H7 (cell line): ENCODE results near the gene DHX38. TPM values are rescaled to one million over a fixed set of nuclear protein-coding genes. Genes with fewer than 3 reads are reported as not detected.
"Not testable (repeated sequence)": the region's sequence is repeated elsewhere in the genome, so short reads cannot be mapped to it uniquely, and the experiment has no call there.

Experiments used
- DNase-seq: peaks from one replicate; pipeline ENCODE4 v3.0.0; 2012
- H3K27me3 ChIP-seq: 2 replicates; pipeline ENCODE4 v1.6.0; 2011; ENCODE audit warnings: mild to moderate bottlenecking, low read length; ENCODE audit not compliant: control insufficient read depth, insufficient read depth
- H3K36me3 ChIP-seq: replicated peaks from 2 replicates; pipeline ENCODE4 v1.5.1; 2011; ENCODE audit warnings: low read length; ENCODE audit not compliant: control insufficient read depth, insufficient read depth
- H3K4me3 ChIP-seq: 2 replicates; pipeline ENCODE4 v1.5.1; 2011; ENCODE audit warnings: low read depth, mild to moderate bottlenecking, control low read depth, low read length, moderate library complexity; ENCODE audit not compliant: insufficient read depth
- total RNA-seq: library from RNA; depleted of rRNA; stranded (reverse); fragments of >200 nt; shearing (Covaris generic); gene quantifications from 2 replicates; pipeline ENCODE4 v1.2.3, GENCODE V29; 2014; rRNA removed

Gene DHX38
- 55.7 and 56.8 TPM in 2 replicates for total RNA-seq

GRCh38 chr16:72093448-72094265 is at the start of gene DHX38, which contains the start of gene TXNL4B:
TSS of gene DHX38 (plus strand) at chr16:72093847. CDS start at chr16:72096158, 2,311 bp downstream.
TSS of gene TXNL4B (minus strand) at chr16:72093620. CDS start at chr16:72090749, 2,871 bp downstream.
- no peaks in the 10 kb centered on the region for H3K27me3 ChIP-seq
- H3K4me3 ChIP-seq = peak within 1 kb of the TSS; percentile 94
- peaks cover 8% of the 10 kb centered on the region for H3K36me3 ChIP-seq
- peak; percentile 96 for DNase-seq

- Histone ChIP-seq H3K36me3 (no peaks in the 10 kb centered on the region), H3K4me3 (no peak overlapping the region), H3K27me3 (no peaks in the 10 kb centered on the region)
- no peak for DNase-seq
Measured at GRCh38 chr16:72044296-72044695, 49.4 kb upstream of the DHX38 start.

DNA sequence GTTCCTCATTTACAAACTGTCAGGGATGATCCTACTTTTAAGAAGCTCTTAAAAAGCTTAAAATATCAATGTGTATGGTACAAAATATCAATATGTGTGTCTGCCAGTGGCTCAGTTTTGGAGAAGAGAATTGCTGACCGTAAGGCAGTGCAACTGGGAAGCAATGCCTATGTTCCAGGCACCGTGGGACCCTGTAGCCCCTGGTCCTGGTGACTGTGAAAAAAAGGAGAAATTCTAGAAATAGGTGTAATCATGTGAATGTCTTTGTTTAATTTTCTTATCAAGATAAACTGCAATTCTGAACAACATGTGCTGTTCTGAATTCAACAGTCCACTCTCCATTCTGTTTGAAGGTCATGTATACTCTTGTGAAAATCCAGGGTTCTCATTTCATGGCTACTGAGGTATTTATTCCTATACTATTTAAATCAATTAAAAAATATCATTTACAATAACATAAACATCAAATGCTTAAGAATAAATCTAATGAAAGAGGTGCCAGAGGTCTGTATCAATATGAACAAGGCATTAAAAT is 48.8 kb upstream of the DHX38 start:
- no peak for DNase-seq
- Histone ChIP-seq H3K36me3 (no peaks in the 10 kb centered on the region), H3K27me3 (no peaks in the 10 kb centered on the region), H3K4me3 (no peak overlapping the region)

DNA sequence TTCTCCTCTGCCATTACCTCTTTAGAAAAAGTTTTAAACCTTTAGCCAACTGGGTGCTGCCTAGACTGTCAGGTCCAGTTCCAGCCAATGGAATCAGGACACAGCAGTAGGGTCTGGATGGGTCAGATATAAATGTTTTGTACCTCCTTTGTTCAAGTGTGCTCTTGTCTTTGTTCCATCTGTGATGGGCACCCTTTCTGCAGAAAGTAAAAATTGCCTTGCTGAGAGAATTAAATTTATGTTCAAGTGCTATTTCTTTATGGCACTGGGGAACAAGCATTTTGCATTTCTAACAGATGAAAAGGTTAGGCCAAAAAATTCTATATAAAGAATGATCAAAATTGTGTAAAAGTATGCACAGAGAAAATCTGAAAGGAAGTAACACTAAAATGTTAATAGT is 44.5 kb upstream of the DHX38 start:
- Histone ChIP-seq H3K27me3 (no peaks in the 10 kb centered on the region), H3K36me3 (no peaks in the 10 kb centered on the region)
- no peak for DNase-seq

GRCh38 chr16:72050769-72051464 is 42.7 kb upstream of the DHX38 start:
- Histone ChIP-seq H3K36me3 (no peaks in the 10 kb centered on the region), H3K4me3 (no peak overlapping the region), H3K27me3 (no peaks in the 10 kb centered on the region)
- no peak for DNase-seq

More for the DNA sequence above, 44.5 kb upstream of the DHX38 start:
- H3K4me3 ChIP-seq = no peak overlapping the region

DNA sequence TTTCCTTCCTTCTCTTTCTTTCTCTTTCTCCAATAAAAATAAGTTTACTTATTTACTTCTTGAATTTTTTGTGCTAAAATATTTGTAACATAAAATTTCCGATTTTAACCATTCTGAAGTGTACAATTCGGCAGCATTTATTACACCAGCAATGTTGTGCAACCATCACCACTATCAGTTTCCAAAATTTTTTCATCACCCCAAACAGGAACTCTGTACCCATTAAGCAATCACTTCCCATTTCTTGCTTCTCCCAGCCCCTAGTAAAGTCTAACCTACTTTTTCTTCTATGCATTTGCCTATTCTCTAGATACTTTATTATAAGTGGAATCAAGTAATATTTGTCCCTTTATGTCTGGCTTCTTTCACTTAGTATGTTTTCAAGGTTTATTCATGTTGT is 41.8 kb upstream of the DHX38 start:
- no peaks in the 10 kb centered on the region for H3K36me3 ChIP-seq
- DNase-seq = no peak
- H3K27me3 ChIP-seq = no peaks in the 10 kb centered on the region
- no peak overlapping the region for H3K4me3 ChIP-seq

GRCh38 chr16:72054254-72054847 is 39.3 kb upstream of the DHX38 start, which contains the start of gene HP:
TSS of gene HP (plus strand) at chr16:72054505. CDS start at chr16:72054653, 148 bp downstream.
- H3K27me3 ChIP-seq, H3K4me3 ChIP-seq, DNase-seq, H3K36me3 ChIP-seq: not testable (repeated sequence)

GRCh38 chr16:72055911-72056310 is 37.7 kb upstream of the DHX38 start:
- H3K27me3 ChIP-seq = no peaks in the 10 kb centered on the region
- H3K36me3 ChIP-seq = no peaks in the 10 kb centered on the region
- DNase-seq = no peak
- no peak overlapping the region for H3K4me3 ChIP-seq

GRCh38 chr16:72057313-72057712 is 36.3 kb upstream of the DHX38 start:
- H3K4me3 ChIP-seq, H3K27me3 ChIP-seq, H3K36me3 ChIP-seq, DNase-seq: not testable (repeated sequence)

GRCh38 chr16:72059060-72059459 is 34.6 kb upstream of the DHX38 start:
- not testable (repeated sequence) for DNase-seq, H3K4me3 ChIP-seq, H3K27me3 ChIP-seq, H3K36me3 ChIP-seq

GRCh38 chr16:72060405-72060804 is 33.2 kb upstream of the DHX38 start:
- H3K4me3 ChIP-seq = no peak overlapping the region
- H3K36me3 ChIP-seq = no peaks in the 10 kb centered on the region
- H3K27me3 ChIP-seq = no peaks in the 10 kb centered on the region
- DNase-seq = no peak

DNA sequence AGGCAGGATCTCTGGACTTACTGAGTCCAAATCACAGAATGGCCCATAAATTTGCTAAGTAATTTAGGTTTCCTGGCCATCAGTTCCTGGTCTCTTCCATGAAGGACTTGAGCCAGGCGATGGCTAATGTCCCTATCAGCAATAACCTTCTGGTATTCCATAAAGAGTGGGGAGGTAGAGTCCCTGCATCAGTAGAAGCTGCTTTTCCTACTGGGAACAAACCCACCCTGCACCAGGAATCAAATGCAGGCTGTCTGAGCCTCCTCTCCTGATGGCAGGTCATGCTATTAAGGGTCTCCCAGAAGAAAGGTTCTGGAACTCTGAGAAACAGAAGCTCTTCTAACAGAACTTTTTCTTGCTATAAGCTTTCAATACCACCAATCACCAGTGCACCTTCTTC is 32.1 kb upstream of the DHX38 start:
- no peak for DNase-seq
- no peak overlapping the region for H3K4me3 ChIP-seq
- H3K27me3 ChIP-seq = no peaks in the 10 kb centered on the region

DNA sequence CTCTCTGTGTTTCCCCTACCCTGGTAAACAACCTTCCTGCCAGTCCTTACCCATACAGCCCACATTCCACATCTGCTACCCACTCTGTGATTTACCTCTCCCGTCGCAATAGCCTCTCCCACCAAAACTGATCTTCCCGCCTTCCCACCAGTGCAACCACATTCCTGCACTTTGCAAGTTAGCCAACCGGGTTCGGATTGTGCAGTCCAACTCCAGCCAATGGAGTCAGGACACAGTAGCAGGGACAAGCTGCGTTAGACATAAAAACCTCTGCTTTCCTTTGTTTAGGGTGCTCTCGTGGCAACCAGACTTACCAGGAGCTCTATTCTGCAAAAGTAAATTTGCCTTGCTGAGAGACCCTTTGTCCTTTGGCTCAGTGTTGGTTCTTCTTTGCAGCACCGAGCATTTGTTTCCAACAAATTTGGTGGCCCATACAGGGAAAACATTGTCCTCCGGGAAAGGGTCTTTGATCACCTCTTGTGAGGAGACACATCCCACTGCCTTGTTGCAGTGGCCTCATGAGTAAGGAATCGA is 29.2 kb upstream of the DHX38 start:
- Histone ChIP-seq H3K36me3 (no peaks in the 10 kb centered on the region), H3K4me3 (no peak overlapping the region), H3K27me3 (no peaks in the 10 kb centered on the region)
- no peak for DNase-seq

More for the DNA sequence above, 32.1 kb upstream of the DHX38 start:
- H3K36me3 ChIP-seq = no peaks in the 10 kb centered on the region

DNA sequence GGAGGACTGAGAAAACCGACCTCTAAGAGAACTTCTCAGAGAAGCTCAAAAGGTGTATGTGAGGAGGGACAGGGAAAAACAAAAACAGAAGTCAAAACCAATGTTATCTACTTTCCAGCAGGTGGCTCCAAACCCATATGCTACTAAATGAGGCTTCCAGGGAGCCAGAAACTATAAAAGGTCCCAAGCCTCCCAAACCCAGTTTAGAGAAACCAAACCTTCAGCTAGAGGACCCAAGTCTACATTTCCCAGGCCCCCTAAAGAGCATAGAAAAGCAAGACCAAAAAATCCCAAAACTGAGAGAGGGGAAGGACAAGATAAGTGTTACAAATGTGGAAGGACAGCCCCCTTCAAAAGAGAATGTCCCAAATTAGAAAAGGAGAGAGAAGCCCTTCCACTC is 26.9 kb upstream of the DHX38 start:
- Histone ChIP-seq H3K27me3 (no peaks in the 10 kb centered on the region), H3K36me3 (no peaks in the 10 kb centered on the region), H3K4me3 (no peak overlapping the region)
- peak; percentile 39 for DNase-seq
